Liver (tissue), 3 donors: ENCODE results near the gene HDLBP.

Source experiments
- ATF3 ChIP-seq: IDR thresholded peaks from 2 replicates; pipeline ENCODE4 v1.6.1; 2016; ENCODE audit warnings: antibody characterized with exemption
- FOXA1 ChIP-seq: IDR thresholded peaks from 2 replicates; pipeline ENCODE4 v1.6.1; 2016; ENCODE audit warnings: antibody characterized with exemption
- FOXA2 ChIP-seq: IDR thresholded peaks from 2 replicates; pipeline ENCODE4 v1.6.1; 2016; ENCODE audit warnings: antibody characterized with exemption
- GABPA ChIP-seq, 2 donors: IDR thresholded peaks in 1 of 2; conservative IDR thresholded peaks in 1 of 2; 2 replicates each; pipeline ENCODE4 v1.6.1; 2016; ENCODE audit warnings: antibody characterized with exemption in 2 of 2, mild to moderate bottlenecking in 1 of 2, moderate library complexity in 1 of 2
- JUND ChIP-seq, 2 donors: IDR thresholded peaks; 2 replicates each; pipeline ENCODE4 v1.6.1; 2016; ENCODE audit warnings: antibody characterized with exemption in 2 of 2
- NR2F2 ChIP-seq: IDR thresholded peaks from 2 replicates; pipeline ENCODE4 v1.6.1; 2016; ENCODE audit warnings: antibody characterized with exemption
- REST ChIP-seq: IDR thresholded peaks from 2 replicates; pipeline ENCODE4 v1.6.1; 2016; ENCODE audit warnings: antibody characterized with exemption, mild to moderate bottlenecking
- RXRA ChIP-seq, 2 donors: IDR thresholded peaks; 2 replicates each; pipeline ENCODE4 v1.6.1; 2017 to 2018; ENCODE audit warnings: antibody characterized with exemption in 2 of 2, mild to moderate bottlenecking in 1 of 2
- SP1 ChIP-seq: IDR thresholded peaks from 2 replicates; pipeline ENCODE4 v1.6.1; 2018; ENCODE audit warnings: antibody characterized with exemption, mild to moderate bottlenecking
- TAF1 ChIP-seq: conservative IDR thresholded peaks from 2 replicates; pipeline ENCODE4 v1.6.1; 2016; ENCODE audit warnings: antibody characterized with exemption, mild to moderate bottlenecking
- YY1 ChIP-seq: IDR thresholded peaks from 2 replicates; pipeline ENCODE4 v1.6.1; 2016; ENCODE audit warnings: antibody characterized with exemption, mild to moderate bottlenecking
- ZBTB33 ChIP-seq: IDR thresholded peaks from 2 replicates; pipeline ENCODE4 v1.6.1; 2016; ENCODE audit warnings: antibody characterized with exemption
- TF ChIP-seq, protein P1 (sequence below): IDR thresholded peaks from 2 replicates; pipeline ENCODE4 v1.6.1; 2016; ENCODE audit warnings: antibody characterized with exemption
- TF ChIP-seq, protein P2 (sequence below): fragments of 150-350 bp; IDR thresholded peaks from 2 replicates; pipeline ENCODE4 v1.5.1; 2017; ENCODE audit warnings: improper control_type of control experiment, low read depth, low read length; ENCODE audit not compliant: missing input control
- donor health status: healthy.
- donor health status: healthy.

DNA sequence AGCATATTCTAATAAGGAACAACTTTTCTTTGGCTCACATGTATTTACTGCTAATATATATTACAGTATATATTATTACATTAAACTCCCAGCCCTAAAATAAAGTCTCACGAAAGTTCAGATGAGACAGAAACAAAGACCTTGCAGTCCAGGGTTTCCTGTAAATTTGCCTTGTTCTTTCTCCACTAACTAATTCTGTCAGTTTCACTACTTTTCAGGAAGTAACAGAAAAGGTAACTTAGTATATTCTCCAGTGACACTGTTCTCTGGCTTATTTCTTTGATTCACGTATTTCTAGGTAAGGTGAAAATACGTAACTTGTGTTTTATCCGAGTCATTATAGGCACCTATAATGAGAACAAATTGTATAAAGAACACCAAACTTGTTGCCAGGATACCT is 35.2 kb downstream of the HDLBP start:
- TF ChIP-seq RXRA (IDR thresholded peaks at IDR 0.05) = no peak
- TF ChIP-seq FOXA2 = no peak
- no peak for TF ChIP-seq FOXA1
- TF ChIP-seq NR2F2 = no peak
- TF ChIP-seq, protein P1, sequence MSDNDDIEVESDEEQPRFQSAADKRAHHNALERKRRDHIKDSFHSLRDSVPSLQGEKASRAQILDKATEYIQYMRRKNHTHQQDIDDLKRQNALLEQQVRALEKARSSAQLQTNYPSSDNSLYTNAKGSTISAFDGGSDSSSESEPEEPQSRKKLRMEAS = no peak
- TF ChIP-seq ZBTB33 = no peak
- TF ChIP-seq, protein P2, sequence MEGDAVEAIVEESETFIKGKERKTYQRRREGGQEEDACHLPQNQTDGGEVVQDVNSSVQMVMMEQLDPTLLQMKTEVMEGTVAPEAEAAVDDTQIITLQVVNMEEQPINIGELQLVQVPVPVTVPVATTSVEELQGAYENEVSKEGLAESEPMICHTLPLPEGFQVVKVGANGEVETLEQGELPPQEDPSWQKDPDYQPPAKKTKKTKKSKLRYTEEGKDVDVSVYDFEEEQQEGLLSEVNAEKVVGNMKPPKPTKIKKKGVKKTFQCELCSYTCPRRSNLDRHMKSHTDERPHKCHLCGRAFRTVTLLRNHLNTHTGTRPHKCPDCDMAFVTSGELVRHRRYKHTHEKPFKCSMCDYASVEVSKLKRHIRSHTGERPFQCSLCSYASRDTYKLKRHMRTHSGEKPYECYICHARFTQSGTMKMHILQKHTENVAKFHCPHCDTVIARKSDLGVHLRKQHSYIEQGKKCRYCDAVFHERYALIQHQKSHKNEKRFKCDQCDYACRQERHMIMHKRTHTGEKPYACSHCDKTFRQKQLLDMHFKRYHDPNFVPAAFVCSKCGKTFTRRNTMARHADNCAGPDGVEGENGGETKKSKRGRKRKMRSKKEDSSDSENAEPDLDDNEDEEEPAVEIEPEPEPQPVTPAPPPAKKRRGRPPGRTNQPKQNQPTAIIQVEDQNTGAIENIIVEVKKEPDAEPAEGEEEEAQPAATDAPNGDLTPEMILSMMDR = no peak
- no peak for TF ChIP-seq TAF1
- TF ChIP-seq JUND (IDR thresholded peaks at IDR 0.05) = no peak
- TF ChIP-seq REST = no peak
- no peak for TF ChIP-seq SP1
- no peak for TF ChIP-seq ATF3
- TF ChIP-seq GABPA (IDR thresholded peaks at IDR 0.05 in 1 of 2, conservative IDR thresholded peaks at IDR 0.05 in 1 of 2) = no peak
- no peak for TF ChIP-seq YY1
